HFFc6 (cell line): ENCODE measurements around the gene OGA. TPM values are rescaled to one million over a fixed set of nuclear protein-coding genes. Genes with fewer than 3 reads are reported as not detected.
A peak's percentile ranks its signal among the peaks of the same experiment; 100 is the strongest.

Experiments used
- DNase-seq: peaks from one replicate; pipeline ENCODE4 v3.0.0-alpha.2; 2018
- H3K27ac Mint-ChIP-seq: 2 replicates; pipeline ENCODE4 v1.8.0; 2020; ENCODE audit warnings: mild to moderate bottlenecking, mixed read lengths
- H3K27me3 Mint-ChIP-seq: 2 replicates; pipeline ENCODE4 v1.8.0; 2021; ENCODE audit warnings: mild to moderate bottlenecking, moderate library complexity, mixed read lengths; ENCODE audit not compliant: insufficient read depth
- H3K36me3 Mint-ChIP-seq: 2 replicates; pipeline ENCODE4 v1.8.0; 2021; ENCODE audit warnings: low read depth, mixed read lengths
- H3K4me1 Mint-ChIP-seq: 2 replicates; pipeline ENCODE4 v1.8.0; 2020; ENCODE audit warnings: low read depth, mixed read lengths
- H3K4me3 Mint-ChIP-seq: 2 replicates; pipeline ENCODE4 v1.8.0; 2020; ENCODE audit warnings: mild to moderate bottlenecking, moderate library complexity, mixed read lengths
- H3K9me3 Mint-ChIP-seq: 2 replicates; pipeline ENCODE4 v1.8.0; 2020; ENCODE audit warnings: mild to moderate bottlenecking, mixed read lengths
- total RNA-seq, 6 experiments: library from RNA; stranded (reverse); fragmentation: NEBNext Ultra II Directional; extraction: Animal tissue kit (Norgen Biotek cat#: 25700); gene quantifications; 2 replicates in 1 of 6; 3 replicates in 5 of 6; pipeline ENCODE4 v1.2.3, GENCODE V29; 2021
- TF ChIP-seq, protein P1 (sequence below): fragments of 200-600 bp; sonication (generic); IDR thresholded peaks from 2 replicates; pipeline ENCODE4 v1.5.0; 2021; ENCODE audit warnings: antibody characterized with exemption, mild to moderate bottlenecking

Gene OGA
- total RNA-seq, 6 experiments from 2014 or later = 56.2 to 61.6 (median 59.1) TPM

DNA sequence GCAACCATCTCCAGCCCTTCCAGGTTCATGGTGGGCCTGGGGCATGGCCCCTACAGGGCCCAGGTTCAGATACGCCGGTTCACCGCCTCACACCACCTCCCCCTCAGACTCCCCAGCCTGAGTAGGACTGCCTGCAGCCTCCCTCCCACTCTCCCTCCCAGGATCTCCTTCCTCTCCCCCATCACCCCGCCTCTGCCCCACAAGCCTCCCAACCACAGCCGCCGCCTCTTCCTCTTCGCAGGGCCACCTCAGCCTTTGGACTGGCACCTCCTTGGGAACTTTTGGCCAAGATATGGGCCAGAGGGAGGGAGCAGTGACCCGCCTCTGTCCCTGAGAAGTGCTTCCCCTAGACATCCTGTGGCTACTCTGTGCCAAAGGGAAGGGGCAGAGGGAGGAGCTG lies 16.1 kb upstream of the OGA start:
- H3K27me3 Mint-ChIP-seq = no peaks in the 10 kb centered on the region; the same call in 1 of the 2 replicates
- peaks cover 28% of the 10 kb centered on the region for H3K4me1 Mint-ChIP-seq
- no peak overlapping the region for H3K4me3 Mint-ChIP-seq
- no peak overlapping the region for H3K27ac Mint-ChIP-seq
- H3K36me3 Mint-ChIP-seq = no peaks in the 10 kb centered on the region
- H3K9me3 Mint-ChIP-seq = no peaks in the 10 kb centered on the region
- TF ChIP-seq, protein P1, sequence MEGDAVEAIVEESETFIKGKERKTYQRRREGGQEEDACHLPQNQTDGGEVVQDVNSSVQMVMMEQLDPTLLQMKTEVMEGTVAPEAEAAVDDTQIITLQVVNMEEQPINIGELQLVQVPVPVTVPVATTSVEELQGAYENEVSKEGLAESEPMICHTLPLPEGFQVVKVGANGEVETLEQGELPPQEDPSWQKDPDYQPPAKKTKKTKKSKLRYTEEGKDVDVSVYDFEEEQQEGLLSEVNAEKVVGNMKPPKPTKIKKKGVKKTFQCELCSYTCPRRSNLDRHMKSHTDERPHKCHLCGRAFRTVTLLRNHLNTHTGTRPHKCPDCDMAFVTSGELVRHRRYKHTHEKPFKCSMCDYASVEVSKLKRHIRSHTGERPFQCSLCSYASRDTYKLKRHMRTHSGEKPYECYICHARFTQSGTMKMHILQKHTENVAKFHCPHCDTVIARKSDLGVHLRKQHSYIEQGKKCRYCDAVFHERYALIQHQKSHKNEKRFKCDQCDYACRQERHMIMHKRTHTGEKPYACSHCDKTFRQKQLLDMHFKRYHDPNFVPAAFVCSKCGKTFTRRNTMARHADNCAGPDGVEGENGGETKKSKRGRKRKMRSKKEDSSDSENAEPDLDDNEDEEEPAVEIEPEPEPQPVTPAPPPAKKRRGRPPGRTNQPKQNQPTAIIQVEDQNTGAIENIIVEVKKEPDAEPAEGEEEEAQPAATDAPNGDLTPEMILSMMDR = no peak
- no peak for DNase-seq

DNA sequence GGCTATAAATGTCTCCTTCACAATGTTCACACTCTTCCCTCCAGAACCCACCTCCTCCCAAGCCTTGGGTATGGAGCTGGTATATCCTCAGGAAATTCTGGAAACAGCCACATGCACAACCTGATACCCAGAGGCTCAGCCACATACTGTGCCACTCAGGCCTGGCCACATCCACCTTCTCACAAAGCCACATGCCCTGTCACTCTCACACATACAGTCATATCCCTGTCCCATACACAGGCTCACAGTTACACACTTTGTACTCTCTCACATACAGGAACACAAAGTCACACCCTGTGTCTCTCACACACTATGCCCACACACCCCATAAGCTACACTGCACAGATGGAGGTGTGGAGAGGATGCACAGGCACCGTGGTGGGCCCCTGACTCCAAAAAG lies 15.2 kb upstream of the OGA start:
- DNase-seq = no peak
- H3K4me3 Mint-ChIP-seq = no peak overlapping the region
- no peaks in the 10 kb centered on the region for H3K36me3 Mint-ChIP-seq
- TF ChIP-seq, protein P1 = no peak
- no peaks in the 10 kb centered on the region for H3K9me3 Mint-ChIP-seq
- H3K27me3 Mint-ChIP-seq = no peaks in the 10 kb centered on the region
- H3K27ac Mint-ChIP-seq = no peak overlapping the region
- peaks cover 20% of the 10 kb centered on the region for H3K4me1 Mint-ChIP-seq

DNA sequence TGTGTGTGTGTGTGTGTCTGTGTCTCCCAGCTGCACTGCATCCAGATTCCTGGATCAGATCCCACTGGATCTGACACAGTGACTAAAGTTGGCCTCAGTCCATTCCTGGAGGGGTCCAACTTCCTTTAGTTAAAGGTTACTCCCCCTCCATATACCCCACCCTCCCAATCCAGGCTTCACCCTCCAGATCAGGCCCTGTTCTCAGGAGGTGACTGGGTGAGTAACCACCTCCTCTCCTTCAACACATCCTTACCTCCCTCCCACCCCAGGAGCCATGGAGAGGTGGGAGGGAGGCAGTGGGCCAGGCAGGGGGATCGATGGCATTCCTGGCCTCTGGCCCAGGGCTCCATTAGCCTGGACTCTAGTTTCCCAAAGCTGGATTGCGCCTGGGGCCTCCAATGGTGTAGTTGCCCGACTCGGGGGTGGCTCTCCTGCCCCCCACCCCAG lies 14.1 kb upstream of the OGA start:
- no peaks in the 10 kb centered on the region for H3K36me3 Mint-ChIP-seq
- no peaks in the 10 kb centered on the region for H3K27me3 Mint-ChIP-seq
- no peak overlapping the region for H3K27ac Mint-ChIP-seq
- H3K4me3 Mint-ChIP-seq = no peak overlapping the region
- TF ChIP-seq, protein P1 = no peak
- no peak for DNase-seq
- H3K9me3 Mint-ChIP-seq = no peaks in the 10 kb centered on the region
- H3K4me1 Mint-ChIP-seq = peaks cover 20% of the 10 kb centered on the region

DNA sequence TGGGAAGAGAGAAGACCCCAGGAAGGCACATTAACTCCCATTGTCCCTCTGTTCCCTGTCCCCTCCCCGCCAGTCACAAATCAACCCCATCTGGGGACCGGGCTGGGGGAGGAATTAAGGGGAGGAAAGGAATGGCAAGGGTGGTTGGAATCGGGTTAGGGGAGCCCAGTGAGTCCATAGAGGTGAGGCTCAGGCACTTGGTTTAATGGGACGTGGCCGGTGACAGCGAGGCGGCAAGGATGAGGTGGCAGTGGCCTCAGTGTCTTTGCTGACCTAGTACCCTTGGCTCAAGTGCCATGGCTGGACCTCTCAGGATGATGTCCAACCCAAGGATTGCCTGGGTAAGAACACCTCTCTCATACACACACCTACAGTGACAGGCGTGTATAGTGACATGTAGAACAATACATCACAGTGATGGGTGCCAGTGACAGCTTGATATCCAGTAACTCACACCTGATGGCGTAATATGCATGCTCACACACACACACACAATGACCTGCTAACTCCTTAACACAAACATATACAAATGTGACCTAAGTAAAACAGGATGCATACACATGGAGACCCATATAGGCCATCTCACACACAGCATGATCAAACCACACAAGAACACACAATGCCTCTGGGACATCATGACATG lies 13.0 kb upstream of the OGA start:
- no peak for DNase-seq
- H3K9me3 Mint-ChIP-seq = no peaks in the 10 kb centered on the region
- H3K27me3 Mint-ChIP-seq = no peaks in the 10 kb centered on the region
- no peaks in the 10 kb centered on the region for H3K36me3 Mint-ChIP-seq
- H3K27ac Mint-ChIP-seq = peak overlapping the region; percentile 87
- TF ChIP-seq, protein P1 = no peak
- peaks cover 24% of the 10 kb centered on the region for H3K4me1 Mint-ChIP-seq
- peak overlapping the region; percentile 82 for H3K4me3 Mint-ChIP-seq

DNA sequence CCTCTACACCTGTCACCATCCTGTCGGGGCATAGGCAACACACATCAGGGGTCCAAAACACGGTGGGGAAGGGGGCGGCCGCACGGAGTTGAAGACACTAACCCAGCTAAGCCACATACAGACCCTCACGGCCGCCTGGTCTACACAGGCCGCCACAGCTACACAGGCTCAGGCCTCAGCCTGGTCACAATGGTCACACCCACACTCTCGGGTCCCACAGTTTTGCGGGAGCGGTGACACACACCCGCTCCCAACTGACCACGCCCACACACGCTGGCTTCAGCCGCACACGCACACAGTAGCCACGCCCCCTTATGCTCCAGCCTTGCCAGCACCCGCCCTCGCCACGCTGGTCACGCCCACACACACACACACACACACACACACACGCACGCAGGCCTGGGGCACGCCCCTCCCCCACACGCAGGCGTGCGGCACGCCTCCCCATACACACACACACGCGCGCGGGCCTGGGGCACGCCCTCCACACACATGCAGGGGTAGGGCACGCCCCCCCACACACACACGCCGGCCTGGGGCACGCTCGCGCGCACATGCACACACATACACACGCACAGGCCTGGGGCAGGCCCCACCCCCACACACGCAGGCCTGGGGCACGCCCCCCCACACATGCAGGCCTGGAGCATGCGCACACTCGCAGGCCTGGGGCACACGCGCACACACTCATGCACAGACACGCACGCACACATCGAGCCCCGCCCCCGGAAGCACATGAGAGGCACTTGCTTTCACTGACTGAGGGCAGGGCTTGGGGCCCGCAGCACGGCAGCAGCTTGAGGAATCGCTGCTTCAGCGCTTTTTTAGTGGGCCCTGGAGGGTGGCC lies 12.3 kb upstream of the OGA start:
- peak overlapping the region; percentile 87 for H3K27ac Mint-ChIP-seq
- H3K4me1 Mint-ChIP-seq = peaks cover 30% of the 10 kb centered on the region
- peak overlapping the region; percentile 82 for H3K4me3 Mint-ChIP-seq
- peak; percentile 94 for DNase-seq
- H3K36me3 Mint-ChIP-seq = no peaks in the 10 kb centered on the region
- H3K27me3 Mint-ChIP-seq = no peaks in the 10 kb centered on the region
- TF ChIP-seq, protein P1 = no peak
- no peaks in the 10 kb centered on the region for H3K9me3 Mint-ChIP-seq
